Right lobe of liver (tissue), 4 donors: Measurements from ENCODE around the gene ASB15.

Experiments used
- CTCF ChIP-seq, 4 donors: fragments of 200-600 bp in 3 of 4; fragments of 450-650 bp in 1 of 4; IDR thresholded peaks; one replicate each; pipeline versions ENCODE4 v1.5.1 to v1.8.0; 2016 to 2022; ENCODE audit warnings: antibody characterized with exemption in 4 of 4, mild to moderate bottlenecking in 2 of 4
- POLR2A ChIP-seq: fragments of 450-650 bp; IDR thresholded peaks from one replicate; pipeline ENCODE4 v1.6.1; 2017; ENCODE audit warnings: antibody characterized with exemption, mild to moderate bottlenecking
- donor health status: DM: no; HTN: no; CAD: no.
- donor health status: DM: no; HTN: no; CAD: no.
- donor health status: DM: no; HTN: yes; CAD: no.

GRCh38 chr7:123632808-123633207 lies 31.2 kb downstream of the ASB15 start:
- TF ChIP-seq CTCF (IDR thresholded peaks at IDR 0.05), result no peak
- no peak for TF ChIP-seq POLR2A
